ENCODE measurements around the gene SLIT3. TPM values are rescaled to one million over a fixed set of nuclear protein-coding genes. Genes with fewer than 3 reads are reported as not detected.
A peak's percentile ranks its signal among the peaks of the same experiment; 100 is the strongest.

SLIT3 gene
- total RNA-seq, 1 experiment from 2014 or later, result 0.44 TPM

- no peak for TF ChIP-seq EZH2 (IDR thresholded peaks at IDR 0.05; ENCODE audit: low read length, unreplicated experiment)
- no peak for TF ChIP-seq EZH2phosphoT487 (IDR thresholded peaks at IDR 0.05; ENCODE audit: borderline replicate concordance, low read length)
- TF ChIP-seq CTCF (conservative IDR thresholded peaks at IDR 0.05; ENCODE audit: low read depth, low read length), result no peak
- Histone ChIP-seq H3K9me3 (ENCODE audit: low read length) (no peaks in the 10 kb centered on the region), H3K36me3 (ENCODE audit: low read depth, low read length) (no peaks in the 10 kb centered on the region), H3K9me2 (replicated peaks; ENCODE audit: low read length) (no peaks in the 10 kb centered on the region), H3K9ac (ENCODE audit: low read length) (no peak overlapping the region), H3K4me2 (ENCODE audit: low read length) (no peak overlapping the region), H2AFZ (ENCODE audit: low read length) (no peak overlapping the region), H4K20me1 (ENCODE audit: low read length) (no peaks in the 10 kb centered on the region), H3F3A (ENCODE audit: low read length, unreplicated experiment) (no peaks in the 10 kb centered on the region), H3K27me3 (ENCODE audit: low read length) (no peaks in the 10 kb centered on the region), H3K79me2 (ENCODE audit: low read length) (no peaks in the 10 kb centered on the region), H3K27ac (ENCODE audit: low read length) (no peak overlapping the region), H3K4me1 (ENCODE audit: insufficient read depth, low read length) (peaks cover 14% of the 10 kb centered on the region), H3K4me3 (ENCODE audit: low read length) (no peak overlapping the region)
- no peak for DNase-seq
- intact Hi-C loops (cut with micrococcal nuclease), result no loop called here
- BruUV-seq (replicated peaks), result no TSS peak
- CTCF ChIA-PET, result no interaction called here
- POLR2A ChIA-PET (ENCODE audit: unreplicated experiment), result interaction anchor here (0.7 kb wide), 1 partner anchor 115 kb away, joined by 3 read pairs; no protein-coding TSS in a partner anchor
- ATAC-seq, result no peak
Observed at GRCh38 chr5:168648016-168648415, 652.9 kb downstream of the SLIT3 start.

- Histone ChIP-seq H3K36me3 (ENCODE audit: low read depth, low read length) (no peaks in the 10 kb centered on the region), H2AFZ (ENCODE audit: low read length) (no peak overlapping the region), H3K4me2 (ENCODE audit: low read length) (no peak overlapping the region), H3K9ac (ENCODE audit: low read length) (no peak overlapping the region), H3K4me3 (ENCODE audit: low read length) (no peak overlapping the region), H3K9me2 (replicated peaks; ENCODE audit: low read length) (no peaks in the 10 kb centered on the region), H3K27ac (ENCODE audit: low read length) (no peak overlapping the region), H3K9me3 (ENCODE audit: low read length) (no peaks in the 10 kb centered on the region), H3F3A (ENCODE audit: low read length, unreplicated experiment) (no peaks in the 10 kb centered on the region), H3K79me2 (ENCODE audit: low read length) (no peaks in the 10 kb centered on the region), H4K20me1 (ENCODE audit: low read length) (no peaks in the 10 kb centered on the region), H3K27me3 (ENCODE audit: low read length) (no peaks in the 10 kb centered on the region), H3K4me1 (ENCODE audit: insufficient read depth, low read length) (peaks cover 9% of the 10 kb centered on the region)
- no peak for ATAC-seq
- ChIA-PET CTCF (interaction anchor here (0.6 kb wide), 1 partner anchor 282 kb away, joined by 3 read pairs; no protein-coding TSS in a partner anchor), POLR2A (ENCODE audit: unreplicated experiment) (no interaction called here)
- TF ChIP-seq EZH2phosphoT487 (IDR thresholded peaks at IDR 0.05; ENCODE audit: borderline replicate concordance, low read length) (no peak), EZH2 (IDR thresholded peaks at IDR 0.05; ENCODE audit: low read length, unreplicated experiment) (no peak), CTCF (conservative IDR thresholded peaks at IDR 0.05; ENCODE audit: low read depth, low read length) (no peak)
- intact Hi-C loops (cut with micrococcal nuclease), result no loop called here
- DNase-seq, result peak; percentile 49
- BruUV-seq (replicated peaks), result no TSS peak
Observed at GRCh38 chr5:168647083-168647482, 653.9 kb downstream of the SLIT3 start.

- no peak for TF ChIP-seq EZH2phosphoT487 (IDR thresholded peaks at IDR 0.05; ENCODE audit: borderline replicate concordance, low read length)
- no peak for TF ChIP-seq EZH2 (IDR thresholded peaks at IDR 0.05; ENCODE audit: low read length, unreplicated experiment)
- ChIA-PET CTCF (no interaction called here), POLR2A (ENCODE audit: unreplicated experiment) (no interaction called here)
- Histone ChIP-seq H3K79me2 (ENCODE audit: low read length) (no peaks in the 10 kb centered on the region), H3F3A (ENCODE audit: low read length, unreplicated experiment) (no peaks in the 10 kb centered on the region), H2AFZ (ENCODE audit: low read length) (no peak overlapping the region), H3K4me2 (ENCODE audit: low read length) (no peak overlapping the region), H3K9ac (ENCODE audit: low read length) (no peak overlapping the region), H3K27me3 (ENCODE audit: low read length) (no peaks in the 10 kb centered on the region), H3K36me3 (ENCODE audit: low read depth, low read length) (no peaks in the 10 kb centered on the region), H3K9me2 (replicated peaks; ENCODE audit: low read length) (no peaks in the 10 kb centered on the region), H3K27ac (ENCODE audit: low read length) (no peak overlapping the region), H3K4me3 (ENCODE audit: low read length) (no peak overlapping the region), H3K4me1 (ENCODE audit: insufficient read depth, low read length) (peaks cover 2% of the 10 kb centered on the region), H4K20me1 (ENCODE audit: low read length) (no peaks in the 10 kb centered on the region), H3K9me3 (ENCODE audit: low read length) (no peaks in the 10 kb centered on the region)
- ATAC-seq (no peak), DNase-seq (no peak)
- BruUV-seq (replicated peaks), result no TSS peak
- intact Hi-C loops (cut with micrococcal nuclease), result no loop called here
Observed at GRCh38 chr5:168646335-168646734, 654.6 kb downstream of the SLIT3 start.

Measured in PC-3 (cell line).